GM21528 (cell line): ENCODE measurements around the gene FASN.

ENCODE experiments used
- ATAC-seq: cut with Tn5 transposase; IDR thresholded peaks from one replicate; pipeline ENCODE4 v1.9.1; 2021; ENCODE audit warnings: mild to moderate bottlenecking, moderate library complexity; ENCODE audit not compliant: unreplicated experiment, low FRiP score

The FASN gene

GRCh38 chr17:82078433-82078832 is 19.6 kb downstream of the FASN start:
- no peak for ATAC-seq

GRCh38 chr17:82077617-82078358 is 20.2 kb downstream of the FASN start:
- ATAC-seq: no peak

GRCh38 chr17:82076785-82077591 is 21.0 kb downstream of the FASN start:
- ATAC-seq: no peak

GRCh38 chr17:82076018-82076784 is 21.8 kb downstream of the FASN start:
- ATAC-seq: no peak

- no peak for ATAC-seq
Observed at GRCh38 chr17:82073446-82073845, 24.6 kb downstream of the FASN start.

- ATAC-seq: no peak
Observed at GRCh38 chr17:82072827-82073226, 25.2 kb downstream of the FASN start.

GRCh38 chr17:82070611-82071010 is 27.4 kb downstream of the FASN start:
- no peak for ATAC-seq

GRCh38 chr17:82065638-82066303 is 32.3 kb downstream of the FASN start, which contains the start of gene DUS1L:
DUS1L (minus strand) TSS chr17:82065804; CDS start chr17:82065059, 745 bp downstream.
- no peak for ATAC-seq

- no peak for ATAC-seq
Observed at GRCh38 chr17:82065193-82065637, 32.8 kb downstream of the FASN start.

- no peak for ATAC-seq
Observed at GRCh38 chr17:82064433-82065192, 33.4 kb downstream of the FASN start.

- no peak for ATAC-seq
Observed at GRCh38 chr17:82063424-82064415, 34.3 kb downstream of the FASN start.

GRCh38 chr17:82062984-82063368 is 35.1 kb downstream of the FASN start:
- no peak for ATAC-seq

GRCh38 chr17:82062076-82062983 is 35.7 kb downstream of the FASN start:
- ATAC-seq: no peak

- ATAC-seq: no peak
Observed at GRCh38 chr17:82061047-82061925, 36.8 kb downstream of the FASN start.

GRCh38 chr17:82060614-82061013 is 37.4 kb downstream of the FASN start:
- ATAC-seq: no peak

- no peak for ATAC-seq
Observed at GRCh38 chr17:82060001-82060380, 38.0 kb downstream of the FASN start.
